PFSK-1 (cell line): ENCODE data around the gene IL4.

Source experiments
- POLR2AphosphoS5 ChIP-seq: IDR thresholded peaks from 2 replicates; pipeline ENCODE4 v1.6.1; 2012; ENCODE audit warnings: low read depth, mild to moderate bottlenecking, control low read depth, low read length, moderate library complexity
- REST ChIP-seq, 2 experiments: IDR thresholded peaks; 2 replicates each; pipeline versions ENCODE4 v1.6.1 to v1.8.0; 2011 to 2012; ENCODE audit warnings: low read depth in 2 of 2, low read length in 2 of 2, control low read depth in 1 of 2, inconsistent platforms in 1 of 2, mild to moderate bottlenecking in 1 of 2, moderate library complexity in 1 of 2; ENCODE audit not compliant: insufficient read depth in 1 of 2
- TAF1 ChIP-seq: IDR thresholded peaks from 2 replicates; pipeline ENCODE4 v1.6.1; 2012; ENCODE audit warnings: low read length, control low read depth, borderline replicate concordance; ENCODE audit not compliant: insufficient read depth

DNA sequence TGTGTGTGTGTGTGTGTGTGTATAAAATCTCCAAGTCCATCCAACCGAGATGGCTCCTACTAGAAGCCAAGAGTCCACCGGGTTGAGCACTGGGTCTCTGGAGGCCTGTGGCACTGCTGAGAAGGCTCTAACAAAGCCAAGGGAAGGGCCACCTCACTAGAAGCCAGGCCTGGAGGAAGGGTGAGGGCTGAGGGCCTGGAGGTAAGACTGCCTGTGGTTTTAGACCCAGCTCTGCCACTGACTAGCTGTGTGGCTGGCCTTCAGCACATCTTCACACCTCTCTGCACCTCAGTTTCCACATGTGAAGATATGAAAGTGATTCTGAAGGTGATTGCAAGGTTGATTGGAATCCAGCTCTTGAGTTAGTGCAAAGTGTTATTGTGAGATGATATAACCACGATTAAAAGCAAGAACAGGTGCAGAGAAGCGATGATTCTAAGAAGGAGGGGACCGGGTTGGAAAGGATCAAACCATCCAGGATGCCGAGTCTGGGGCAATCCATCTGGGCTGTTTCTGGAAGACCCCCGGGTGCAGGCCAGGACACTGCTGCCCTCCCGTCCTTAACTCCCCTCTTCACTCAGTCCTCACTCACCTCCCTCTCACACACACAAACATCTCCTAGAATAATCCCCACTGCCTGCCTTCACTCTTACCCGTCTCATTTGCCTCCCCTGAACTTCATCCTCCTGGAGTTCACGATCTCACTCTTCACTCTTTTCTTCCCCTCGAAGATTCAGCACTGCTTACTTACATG is 2.3 kb downstream of the IL4 start:
- TF ChIP-seq POLR2AphosphoS5: no peak
- no peak for TF ChIP-seq TAF1
- no peak for TF ChIP-seq REST (IDR thresholded peaks at IDR 0.05; ENCODE audit: insufficient read depth in 1 of 2, low read depth in 2 of 2, low read length in 2 of 2)
